DND-41 (cell line): ENCODE data around the gene TCF12.

Source experiments
- ATAC-seq: fragments of 200-7000 bp; cut with Tn5 transposase; 3 replicates; pipeline ENCODE4 v1.9.1; 2021; ENCODE audit warnings: low read depth; ENCODE audit not compliant: insufficient read depth
- DNase-seq: peaks from one replicate; pipeline ENCODE4 v3.0.0-alpha.2; 2020
- H2AFZ ChIP-seq: 2 replicates; pipeline ENCODE4 v1.6.0; 2012; ENCODE audit warnings: low read depth, low read length
- H3K27ac ChIP-seq: 2 replicates; pipeline ENCODE4 v1.5.1; 2012; ENCODE audit warnings: low read length, inconsistent platforms
- H3K27me3 ChIP-seq: fragments of 200-600 bp; sonication (generic); 2 replicates; pipeline ENCODE4 v1.6.0; 2012; ENCODE audit warnings: low read length, mild to moderate bottlenecking, inconsistent platforms; ENCODE audit not compliant: insufficient read depth, poor library complexity
- H3K36me3 ChIP-seq: 2 replicates; pipeline ENCODE4 v1.5.1; 2012; ENCODE audit warnings: low read length, inconsistent platforms; ENCODE audit not compliant: insufficient read depth
- H3K4me1 ChIP-seq: 2 replicates; pipeline ENCODE4 v1.5.1; 2012; ENCODE audit warnings: mild to moderate bottlenecking, low read length; ENCODE audit not compliant: insufficient read depth
- H3K4me2 ChIP-seq: 2 replicates; pipeline ENCODE4 v1.6.0; 2012; ENCODE audit warnings: mild to moderate bottlenecking, moderate library complexity, low read length, inconsistent platforms; ENCODE audit not compliant: insufficient read depth
- H3K4me3 ChIP-seq, 2 experiments: fragments of 200-600 bp in 1 of 2; shearing (Covaris generic) in 1 of 2; 2 replicates each; pipeline ENCODE4 v1.5.1; 2012 to 2016; ENCODE audit warnings: inconsistent platforms in 2 of 2, low read length in 2 of 2, mild to moderate bottlenecking in 2 of 2, low read depth in 1 of 2, moderate library complexity in 1 of 2
- H3K79me2 ChIP-seq: 2 replicates; pipeline ENCODE4 v1.6.0; 2012; ENCODE audit warnings: low read length, inconsistent platforms; ENCODE audit not compliant: insufficient read depth
- H3K9ac ChIP-seq: 2 replicates; pipeline ENCODE4 v1.6.0; 2012; ENCODE audit warnings: low read depth, mild to moderate bottlenecking, inconsistent platforms, low read length, moderate library complexity
- H3K9me3 ChIP-seq: 2 replicates; pipeline ENCODE4 v1.5.1; 2012; ENCODE audit warnings: low read length, moderate library complexity, mild to moderate bottlenecking, inconsistent platforms; ENCODE audit not compliant: insufficient read depth, severe bottlenecking
- H4K20me1 ChIP-seq: 2 replicates; pipeline ENCODE4 v1.6.0; 2012; ENCODE audit warnings: low read length; ENCODE audit not compliant: insufficient read depth
- EZH2 ChIP-seq: IDR thresholded peaks from 3 replicates; pipeline ENCODE4 v1.6.1; 2012; ENCODE audit warnings: borderline replicate concordance, low read depth, mild to moderate bottlenecking, moderate library complexity, low read length, inconsistent platforms; ENCODE audit not compliant: severe bottlenecking
- TF ChIP-seq, protein P1 (sequence below): IDR thresholded peaks from 2 replicates; pipeline ENCODE4 v1.5.1; 2012; ENCODE audit warnings: borderline replicate concordance, low read length, moderate library complexity, mild to moderate bottlenecking; ENCODE audit not compliant: poor library complexity, severe bottlenecking; ENCODE audit errors: extremely low read depth

Gene TCF12

GRCh38 chr15:57306944-57307411, 388.5 kb downstream of the TCF12 start:
- Histone ChIP-seq H4K20me1 (no peaks in the 10 kb centered on the region), H2AFZ (no peak overlapping the region), H3K4me2 (peak overlapping the region; percentile 27; the same call in 1 of the 2 replicates), H3K27me3 (no peaks in the 10 kb centered on the region), H3K27ac (no peak overlapping the region), H3K9me3 (no peaks in the 10 kb centered on the region), H3K4me1 (peaks cover 13% of the 10 kb centered on the region), H3K36me3 (no peaks in the 10 kb centered on the region), H3K79me2 (no peaks in the 10 kb centered on the region), H3K9ac (peak overlapping the region; percentile 47; the same call in 1 of the 2 replicates), H3K4me3 (no peak overlapping the region)
- ATAC-seq (no peak), DNase-seq (no peak)
- TF ChIP-seq EZH2: no peak
- TF ChIP-seq, protein P1, sequence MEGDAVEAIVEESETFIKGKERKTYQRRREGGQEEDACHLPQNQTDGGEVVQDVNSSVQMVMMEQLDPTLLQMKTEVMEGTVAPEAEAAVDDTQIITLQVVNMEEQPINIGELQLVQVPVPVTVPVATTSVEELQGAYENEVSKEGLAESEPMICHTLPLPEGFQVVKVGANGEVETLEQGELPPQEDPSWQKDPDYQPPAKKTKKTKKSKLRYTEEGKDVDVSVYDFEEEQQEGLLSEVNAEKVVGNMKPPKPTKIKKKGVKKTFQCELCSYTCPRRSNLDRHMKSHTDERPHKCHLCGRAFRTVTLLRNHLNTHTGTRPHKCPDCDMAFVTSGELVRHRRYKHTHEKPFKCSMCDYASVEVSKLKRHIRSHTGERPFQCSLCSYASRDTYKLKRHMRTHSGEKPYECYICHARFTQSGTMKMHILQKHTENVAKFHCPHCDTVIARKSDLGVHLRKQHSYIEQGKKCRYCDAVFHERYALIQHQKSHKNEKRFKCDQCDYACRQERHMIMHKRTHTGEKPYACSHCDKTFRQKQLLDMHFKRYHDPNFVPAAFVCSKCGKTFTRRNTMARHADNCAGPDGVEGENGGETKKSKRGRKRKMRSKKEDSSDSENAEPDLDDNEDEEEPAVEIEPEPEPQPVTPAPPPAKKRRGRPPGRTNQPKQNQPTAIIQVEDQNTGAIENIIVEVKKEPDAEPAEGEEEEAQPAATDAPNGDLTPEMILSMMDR: no peak

GRCh38 chr15:57307527-57308169, 389.2 kb downstream of the TCF12 start:
- Histone ChIP-seq H3K9me3 (no peaks in the 10 kb centered on the region), H3K4me2 (no peak overlapping the region), H3K4me3 (no peak overlapping the region), H2AFZ (no peak overlapping the region), H4K20me1 (no peaks in the 10 kb centered on the region), H3K4me1 (peaks cover 13% of the 10 kb centered on the region), H3K27ac (no peak overlapping the region), H3K27me3 (no peaks in the 10 kb centered on the region), H3K9ac (no peak overlapping the region), H3K79me2 (no peaks in the 10 kb centered on the region), H3K36me3 (no peaks in the 10 kb centered on the region)
- TF ChIP-seq, protein P1: no peak
- no peak for TF ChIP-seq EZH2
- no peak for DNase-seq
- no peak for ATAC-seq

GRCh38 chr15:57308170-57308545, 389.7 kb downstream of the TCF12 start:
- no peaks in the 10 kb centered on the region for H3K36me3 ChIP-seq
- H3K79me2 ChIP-seq: no peaks in the 10 kb centered on the region
- no peak overlapping the region for H2AFZ ChIP-seq
- H3K9ac ChIP-seq: no peak overlapping the region
- ATAC-seq (no peak), DNase-seq (no peak)
- peaks cover 13% of the 10 kb centered on the region for H3K4me1 ChIP-seq
- H3K27me3 ChIP-seq: no peaks in the 10 kb centered on the region
- no peaks in the 10 kb centered on the region for H3K9me3 ChIP-seq
- H3K27ac ChIP-seq: no peak overlapping the region
- H3K4me3 ChIP-seq: no peak overlapping the region
- TF ChIP-seq EZH2: no peak
- TF ChIP-seq, protein P1: no peak
- no peaks in the 10 kb centered on the region for H4K20me1 ChIP-seq
- no peak overlapping the region for H3K4me2 ChIP-seq
